ENCODE results near the gene KCNMA1. TPM values are rescaled to one million over a fixed set of nuclear protein-coding genes. Genes with fewer than 3 reads are reported as not detected.

Gene KCNMA1
- total and polyA plus RNA-seq, 10 of the 15 experiments (the other 5 are each of a cell fraction or from before 2014, with no cell fraction given) = 8.5 to 77.0 (median 21.3) TPM

DNA sequence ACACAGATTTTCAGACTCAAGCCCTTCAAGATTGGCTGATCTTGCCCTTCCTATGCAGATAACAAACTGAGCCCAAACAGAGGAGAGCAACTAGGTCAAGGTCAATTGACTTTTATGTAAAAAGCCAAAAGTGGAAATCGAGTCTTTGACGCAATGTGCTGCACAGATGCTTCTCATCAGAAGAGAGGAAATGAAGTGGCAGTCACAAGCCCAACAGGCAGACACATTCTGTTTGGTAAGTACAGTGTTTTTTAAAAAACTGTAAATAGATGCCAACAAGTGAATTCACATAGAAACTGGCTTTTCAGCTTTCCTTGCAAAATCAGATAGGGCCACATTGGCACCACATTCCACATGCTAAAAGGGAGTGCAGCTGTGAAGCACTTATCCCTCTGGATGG, 606.6 kb downstream of the KCNMA1 start:
- CTCF ChIA-PET = interaction anchor here (1.9 kb wide), 1 partner anchor 22 kb away, joined by 6 read pairs; no protein-coding TSS in a partner anchor
- DNase-seq (ENCODE audit: low read depth, low spot score) (no peak), ATAC-seq (no peak), FAIRE-seq (no peak)
- TF ChIP-seq DPF2 (IDR thresholded peaks at IDR 0.05) (no peak), HDAC2 (IDR thresholded peaks at IDR 0.05) (no peak), MTA3 (IDR thresholded peaks at IDR 0.05; ENCODE audit: borderline replicate concordance, low read length) (no peak), BHLHE40 (IDR thresholded peaks at IDR 0.05; ENCODE audit: borderline replicate concordance in 1 of 2, low read depth in 2 of 2, low read length in 1 of 2) (no peak), TCF3 (IDR thresholded peaks at IDR 0.05; ENCODE audit: borderline replicate concordance, insufficient read depth, low read depth, low read length) (no peak), STAT1 (conservative IDR thresholded peaks at IDR 0.05) (no peak), ZNF622 (IDR thresholded peaks at IDR 0.05) (no peak), MEF2B (IDR thresholded peaks at IDR 0.05; ENCODE audit: partially characterized antibody, poor library complexity, severe bottlenecking) (no peak)
- TF ChIP-seq, protein P1, sequence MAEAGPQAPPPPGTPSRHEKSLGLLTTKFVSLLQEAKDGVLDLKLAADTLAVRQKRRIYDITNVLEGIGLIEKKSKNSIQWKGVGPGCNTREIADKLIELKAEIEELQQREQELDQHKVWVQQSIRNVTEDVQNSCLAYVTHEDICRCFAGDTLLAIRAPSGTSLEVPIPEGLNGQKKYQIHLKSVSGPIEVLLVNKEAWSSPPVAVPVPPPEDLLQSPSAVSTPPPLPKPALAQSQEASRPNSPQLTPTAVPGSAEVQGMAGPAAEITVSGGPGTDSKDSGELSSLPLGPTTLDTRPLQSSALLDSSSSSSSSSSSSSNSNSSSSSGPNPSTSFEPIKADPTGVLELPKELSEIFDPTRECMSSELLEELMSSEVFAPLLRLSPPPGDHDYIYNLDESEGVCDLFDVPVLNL (IDR thresholded peaks at IDR 0.05; ENCODE audit: low read depth, low read length) = no peak
- TF ChIP-seq, protein P2, sequence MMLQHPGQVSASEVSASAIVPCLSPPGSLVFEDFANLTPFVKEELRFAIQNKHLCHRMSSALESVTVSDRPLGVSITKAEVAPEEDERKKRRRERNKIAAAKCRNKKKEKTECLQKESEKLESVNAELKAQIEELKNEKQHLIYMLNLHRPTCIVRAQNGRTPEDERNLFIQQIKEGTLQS (IDR thresholded peaks at IDR 0.05; ENCODE audit: borderline replicate concordance, extremely low read depth, low read depth, low read length) = no peak
- TF ChIP-seq, protein P3, sequence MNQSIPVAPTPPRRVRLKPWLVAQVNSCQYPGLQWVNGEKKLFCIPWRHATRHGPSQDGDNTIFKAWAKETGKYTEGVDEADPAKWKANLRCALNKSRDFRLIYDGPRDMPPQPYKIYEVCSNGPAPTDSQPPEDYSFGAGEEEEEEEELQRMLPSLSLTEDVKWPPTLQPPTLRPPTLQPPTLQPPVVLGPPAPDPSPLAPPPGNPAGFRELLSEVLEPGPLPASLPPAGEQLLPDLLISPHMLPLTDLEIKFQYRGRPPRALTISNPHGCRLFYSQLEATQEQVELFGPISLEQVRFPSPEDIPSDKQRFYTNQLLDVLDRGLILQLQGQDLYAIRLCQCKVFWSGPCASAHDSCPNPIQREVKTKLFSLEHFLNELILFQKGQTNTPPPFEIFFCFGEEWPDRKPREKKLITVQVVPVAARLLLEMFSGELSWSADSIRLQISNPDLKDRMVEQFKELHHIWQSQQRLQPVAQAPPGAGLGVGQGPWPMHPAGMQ (IDR thresholded peaks at IDR 0.05; ENCODE audit: borderline replicate concordance) = no peak
- TF ChIP-seq, protein P4, sequence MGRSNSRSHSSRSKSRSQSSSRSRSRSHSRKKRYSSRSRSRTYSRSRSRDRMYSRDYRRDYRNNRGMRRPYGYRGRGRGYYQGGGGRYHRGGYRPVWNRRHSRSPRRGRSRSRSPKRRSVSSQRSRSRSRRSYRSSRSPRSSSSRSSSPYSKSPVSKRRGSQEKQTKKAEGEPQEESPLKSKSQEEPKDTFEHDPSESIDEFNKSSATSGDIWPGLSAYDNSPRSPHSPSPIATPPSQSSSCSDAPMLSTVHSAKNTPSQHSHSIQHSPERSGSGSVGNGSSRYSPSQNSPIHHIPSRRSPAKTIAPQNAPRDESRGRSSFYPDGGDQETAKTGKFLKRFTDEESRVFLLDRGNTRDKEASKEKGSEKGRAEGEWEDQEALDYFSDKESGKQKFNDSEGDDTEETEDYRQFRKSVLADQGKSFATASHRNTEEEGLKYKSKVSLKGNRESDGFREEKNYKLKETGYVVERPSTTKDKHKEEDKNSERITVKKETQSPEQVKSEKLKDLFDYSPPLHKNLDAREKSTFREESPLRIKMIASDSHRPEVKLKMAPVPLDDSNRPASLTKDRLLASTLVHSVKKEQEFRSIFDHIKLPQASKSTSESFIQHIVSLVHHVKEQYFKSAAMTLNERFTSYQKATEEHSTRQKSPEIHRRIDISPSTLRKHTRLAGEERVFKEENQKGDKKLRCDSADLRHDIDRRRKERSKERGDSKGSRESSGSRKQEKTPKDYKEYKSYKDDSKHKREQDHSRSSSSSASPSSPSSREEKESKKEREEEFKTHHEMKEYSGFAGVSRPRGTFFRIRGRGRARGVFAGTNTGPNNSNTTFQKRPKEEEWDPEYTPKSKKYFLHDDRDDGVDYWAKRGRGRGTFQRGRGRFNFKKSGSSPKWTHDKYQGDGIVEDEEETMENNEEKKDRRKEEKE (IDR thresholded peaks at IDR 0.05) = no peak
- TF ChIP-seq, protein P5, sequence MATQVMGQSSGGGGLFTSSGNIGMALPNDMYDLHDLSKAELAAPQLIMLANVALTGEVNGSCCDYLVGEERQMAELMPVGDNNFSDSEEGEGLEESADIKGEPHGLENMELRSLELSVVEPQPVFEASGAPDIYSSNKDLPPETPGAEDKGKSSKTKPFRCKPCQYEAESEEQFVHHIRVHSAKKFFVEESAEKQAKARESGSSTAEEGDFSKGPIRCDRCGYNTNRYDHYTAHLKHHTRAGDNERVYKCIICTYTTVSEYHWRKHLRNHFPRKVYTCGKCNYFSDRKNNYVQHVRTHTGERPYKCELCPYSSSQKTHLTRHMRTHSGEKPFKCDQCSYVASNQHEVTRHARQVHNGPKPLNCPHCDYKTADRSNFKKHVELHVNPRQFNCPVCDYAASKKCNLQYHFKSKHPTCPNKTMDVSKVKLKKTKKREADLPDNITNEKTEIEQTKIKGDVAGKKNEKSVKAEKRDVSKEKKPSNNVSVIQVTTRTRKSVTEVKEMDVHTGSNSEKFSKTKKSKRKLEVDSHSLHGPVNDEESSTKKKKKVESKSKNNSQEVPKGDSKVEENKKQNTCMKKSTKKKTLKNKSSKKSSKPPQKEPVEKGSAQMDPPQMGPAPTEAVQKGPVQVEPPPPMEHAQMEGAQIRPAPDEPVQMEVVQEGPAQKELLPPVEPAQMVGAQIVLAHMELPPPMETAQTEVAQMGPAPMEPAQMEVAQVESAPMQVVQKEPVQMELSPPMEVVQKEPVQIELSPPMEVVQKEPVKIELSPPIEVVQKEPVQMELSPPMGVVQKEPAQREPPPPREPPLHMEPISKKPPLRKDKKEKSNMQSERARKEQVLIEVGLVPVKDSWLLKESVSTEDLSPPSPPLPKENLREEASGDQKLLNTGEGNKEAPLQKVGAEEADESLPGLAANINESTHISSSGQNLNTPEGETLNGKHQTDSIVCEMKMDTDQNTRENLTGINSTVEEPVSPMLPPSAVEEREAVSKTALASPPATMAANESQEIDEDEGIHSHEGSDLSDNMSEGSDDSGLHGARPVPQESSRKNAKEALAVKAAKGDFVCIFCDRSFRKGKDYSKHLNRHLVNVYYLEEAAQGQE (IDR thresholded peaks at IDR 0.05; ENCODE audit: low read depth, low read length) = no peak
- Histone ChIP-seq H2AFZ (ENCODE audit: control insufficient read depth, low read depth, low read length) (no peak overlapping the region), H3K4me3 (no peak overlapping the region), H3K79me2 (ENCODE audit: control insufficient read depth, insufficient read depth, low read length) (no peaks in the 10 kb centered on the region), H3K27me3 (replicated peaks in 1 of 2; ENCODE audit: control insufficient read depth in 2 of 2, insufficient read depth in 2 of 2, low read length in 1 of 2) (no peaks in the 10 kb centered on the region), H4K20me1 (ENCODE audit: control insufficient read depth, insufficient read depth) (no peaks in the 10 kb centered on the region), H3K9ac (ENCODE audit: control insufficient read depth, insufficient read depth, low read length) (no peak overlapping the region), H3K4me1 (ENCODE audit: control insufficient read depth, insufficient read depth, low read length) (no peaks in the 10 kb centered on the region), H3K36me3 (ENCODE audit: control insufficient read depth in 2 of 2, insufficient read depth in 2 of 2, low read length in 1 of 2) (no peaks in the 10 kb centered on the region), H3K9me3 (replicated peaks; ENCODE audit: control insufficient read depth, insufficient read depth, low read length) (no peaks in the 10 kb centered on the region), H3K27ac (ENCODE audit: control insufficient read depth, insufficient read depth) (no peak overlapping the region), H3K4me2 (ENCODE audit: control insufficient read depth, insufficient read depth) (no peak overlapping the region)
- 48% methylated on average over 2 of the region's 2 CpGs for WGBS (ENCODE audit: insufficient coverage, insufficient replicate concordance, low lambda C conversion rate, missing lambda C conversion rate)
- no TSS peak for BruUV-seq (replicated peaks)
- RAD21 ChIA-PET (ENCODE audit: unreplicated experiment) = no interaction called here
- POLR2A ChIA-PET = no interaction called here
- intact Hi-C loops (cut with micrococcal nuclease; ENCODE audit: unreplicated experiment) = no loop called here
- in situ Hi-C loops (cut with MboI) = no loop called here
- SMC1A ChIA-PET (ENCODE audit: uncharacterized antibody, unreplicated experiment) = interaction anchor here (0.6 to 2.4 kb wide), 3 partner anchors 11 to 239 kb away, joined by 3 to 5 read pairs (median 4); no protein-coding TSS in a partner anchor
